Measurements from ENCODE around the gene EEIG1.

EEIG1 gene

GRCh38 chr9:127941961-127942215 is 38.9 kb downstream of the EEIG1 start:
- Histone ChIP-seq H3K4me2 (ENCODE audit: low read depth, low read length, poor library complexity, severe bottlenecking) (no peak overlapping the region), H3K9ac (ENCODE audit: low read depth, low read length, poor library complexity, severe bottlenecking) (no peak overlapping the region), H3K27me3 (ENCODE audit: insufficient read depth, low read length, poor library complexity, severe bottlenecking) (no peaks in the 10 kb centered on the region), H3K4me1 (ENCODE audit: insufficient read depth, low read length, poor library complexity, severe bottlenecking) (no peaks in the 10 kb centered on the region), H3K9me2 (replicated peaks; ENCODE audit: low read depth, low read length) (no peaks in the 10 kb centered on the region), H3K4me3 (ENCODE audit: low read length, poor library complexity, severe bottlenecking) (no peak overlapping the region), H2AFZ (ENCODE audit: low read length) (no peak overlapping the region), H3K79me2 (ENCODE audit: insufficient read depth, low read length) (peaks cover 6% of the 10 kb centered on the region), H3K36me3 (ENCODE audit: insufficient read depth, low read length) (peaks cover 37% of the 10 kb centered on the region; the same call in 1 of the 2 replicates), H4K20me1 (ENCODE audit: insufficient read depth, low read length, poor library complexity, severe bottlenecking) (peaks cover under 1% of the 10 kb centered on the region), H3F3A (ENCODE audit: low read depth) (no peaks in the 10 kb centered on the region), H3K9me3 (ENCODE audit: insufficient read depth, low read depth, low read length) (no peaks in the 10 kb centered on the region)
- TF ChIP-seq CTCF (conservative IDR thresholded peaks at IDR 0.05; ENCODE audit: low read length) = no peak
- no peak for TF ChIP-seq EZH2phosphoT487 (IDR thresholded peaks at IDR 0.05; ENCODE audit: borderline replicate concordance)

GRCh38 chr9:127941062-127941960 is 39.5 kb downstream of the EEIG1 start:
- Histone ChIP-seq H4K20me1 (ENCODE audit: insufficient read depth, low read length, poor library complexity, severe bottlenecking) (peaks cover 5% of the 10 kb centered on the region), H3K79me2 (ENCODE audit: insufficient read depth, low read length) (peaks cover 12% of the 10 kb centered on the region), H3K4me1 (ENCODE audit: insufficient read depth, low read length, poor library complexity, severe bottlenecking) (peaks cover 4% of the 10 kb centered on the region), H3K9me3 (ENCODE audit: insufficient read depth, low read depth, low read length) (no peaks in the 10 kb centered on the region), H3K4me2 (ENCODE audit: low read depth, low read length, poor library complexity, severe bottlenecking) (no peak overlapping the region), H2AFZ (ENCODE audit: low read length) (no peak overlapping the region), H3F3A (ENCODE audit: low read depth) (no peaks in the 10 kb centered on the region), H3K9ac (ENCODE audit: low read depth, low read length, poor library complexity, severe bottlenecking) (no peak overlapping the region), H3K36me3 (ENCODE audit: insufficient read depth, low read length) (peaks cover 37% of the 10 kb centered on the region; the same call in 1 of the 2 replicates), H3K4me3 (ENCODE audit: low read length, poor library complexity, severe bottlenecking) (no peak overlapping the region), H3K9me2 (replicated peaks; ENCODE audit: low read depth, low read length) (no peaks in the 10 kb centered on the region), H3K27me3 (ENCODE audit: insufficient read depth, low read length, poor library complexity, severe bottlenecking) (no peaks in the 10 kb centered on the region)
- TF ChIP-seq CTCF (conservative IDR thresholded peaks at IDR 0.05; ENCODE audit: low read length) (no peak), EZH2phosphoT487 (IDR thresholded peaks at IDR 0.05; ENCODE audit: borderline replicate concordance) (no peak)

- Histone ChIP-seq H3K9me2 (replicated peaks; ENCODE audit: low read depth, low read length) (no peaks in the 10 kb centered on the region), H4K20me1 (ENCODE audit: insufficient read depth, low read length, poor library complexity, severe bottlenecking) (peaks cover 10% of the 10 kb centered on the region), H3K27me3 (ENCODE audit: insufficient read depth, low read length, poor library complexity, severe bottlenecking) (no peaks in the 10 kb centered on the region), H3K9ac (ENCODE audit: low read depth, low read length, poor library complexity, severe bottlenecking) (no peak overlapping the region), H3K4me3 (ENCODE audit: low read length, poor library complexity, severe bottlenecking) (no peak overlapping the region), H3F3A (ENCODE audit: low read depth) (no peaks in the 10 kb centered on the region), H3K36me3 (ENCODE audit: insufficient read depth, low read length) (peaks cover 37% of the 10 kb centered on the region; the same call in 1 of the 2 replicates), H3K4me2 (ENCODE audit: low read depth, low read length, poor library complexity, severe bottlenecking) (no peak overlapping the region), H3K9me3 (ENCODE audit: insufficient read depth, low read depth, low read length) (no peaks in the 10 kb centered on the region), H3K79me2 (ENCODE audit: insufficient read depth, low read length) (peaks cover 19% of the 10 kb centered on the region), H3K4me1 (ENCODE audit: insufficient read depth, low read length, poor library complexity, severe bottlenecking) (peaks cover 11% of the 10 kb centered on the region), H2AFZ (ENCODE audit: low read length) (no peak overlapping the region)
- TF ChIP-seq CTCF (conservative IDR thresholded peaks at IDR 0.05; ENCODE audit: low read length) = no peak
- TF ChIP-seq EZH2phosphoT487 (IDR thresholded peaks at IDR 0.05; ENCODE audit: borderline replicate concordance) = no peak
Observed at GRCh38 chr9:127940593-127940992, 40.2 kb downstream of the EEIG1 start.
